ENCODE results near the gene MXD3.

MXD3 gene

DNA sequence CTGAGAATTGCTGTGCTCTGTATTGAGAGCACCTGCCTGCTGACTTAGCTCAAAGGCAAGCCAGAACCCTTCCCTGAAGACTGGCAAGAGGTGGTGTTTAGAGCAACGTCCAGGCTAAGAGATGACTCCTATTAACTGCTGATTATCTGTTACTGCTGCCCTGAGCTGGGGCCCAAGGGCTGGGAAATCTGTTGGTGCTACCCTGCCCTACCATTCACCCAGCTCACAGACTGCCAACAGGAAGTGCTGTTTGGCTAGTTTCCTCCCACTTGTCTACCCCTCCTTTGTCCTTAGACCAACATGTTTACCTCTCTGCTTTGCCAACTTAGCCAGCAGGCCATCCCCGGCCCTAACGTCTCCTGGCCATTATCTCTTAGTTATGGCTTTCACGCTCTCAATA lies 15.1 kb downstream of the MXD3 start:
- DNase-seq (ENCODE audit: low read depth): no peak
- no peak overlapping the region for H3K4me3 ChIP-seq (ENCODE audit: low read depth, low read length)
- TF ChIP-seq, protein P1, sequence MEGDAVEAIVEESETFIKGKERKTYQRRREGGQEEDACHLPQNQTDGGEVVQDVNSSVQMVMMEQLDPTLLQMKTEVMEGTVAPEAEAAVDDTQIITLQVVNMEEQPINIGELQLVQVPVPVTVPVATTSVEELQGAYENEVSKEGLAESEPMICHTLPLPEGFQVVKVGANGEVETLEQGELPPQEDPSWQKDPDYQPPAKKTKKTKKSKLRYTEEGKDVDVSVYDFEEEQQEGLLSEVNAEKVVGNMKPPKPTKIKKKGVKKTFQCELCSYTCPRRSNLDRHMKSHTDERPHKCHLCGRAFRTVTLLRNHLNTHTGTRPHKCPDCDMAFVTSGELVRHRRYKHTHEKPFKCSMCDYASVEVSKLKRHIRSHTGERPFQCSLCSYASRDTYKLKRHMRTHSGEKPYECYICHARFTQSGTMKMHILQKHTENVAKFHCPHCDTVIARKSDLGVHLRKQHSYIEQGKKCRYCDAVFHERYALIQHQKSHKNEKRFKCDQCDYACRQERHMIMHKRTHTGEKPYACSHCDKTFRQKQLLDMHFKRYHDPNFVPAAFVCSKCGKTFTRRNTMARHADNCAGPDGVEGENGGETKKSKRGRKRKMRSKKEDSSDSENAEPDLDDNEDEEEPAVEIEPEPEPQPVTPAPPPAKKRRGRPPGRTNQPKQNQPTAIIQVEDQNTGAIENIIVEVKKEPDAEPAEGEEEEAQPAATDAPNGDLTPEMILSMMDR (IDR thresholded peaks at IDR 0.05; ENCODE audit: low read depth, low read length, missing control alignments): no peak

DNA sequence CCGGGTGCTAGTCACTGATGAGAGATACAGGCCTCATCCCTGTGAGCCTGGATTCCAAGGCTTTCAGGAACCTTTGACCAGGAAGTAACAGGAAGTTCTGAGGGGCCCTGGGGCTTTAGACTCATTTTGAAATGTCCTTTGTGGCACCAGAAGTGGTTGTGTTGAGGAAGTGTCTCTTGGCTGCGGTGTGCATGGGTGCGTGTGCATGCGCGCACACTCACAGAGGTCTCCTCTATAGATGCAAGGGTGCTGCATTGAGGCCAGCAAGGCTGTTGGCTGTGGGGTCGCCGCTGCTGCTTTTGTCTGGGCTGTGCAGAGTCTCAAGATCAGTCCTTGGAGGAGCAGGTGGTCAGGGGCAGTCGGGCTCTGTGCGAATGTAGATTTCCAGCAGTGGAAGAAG lies 15.8 kb downstream of the MXD3 start:
- no peak overlapping the region for H3K4me3 ChIP-seq (ENCODE audit: low read depth, low read length)
- DNase-seq (ENCODE audit: low read depth): no peak
- TF ChIP-seq, protein P1 (IDR thresholded peaks at IDR 0.05; ENCODE audit: low read depth, low read length, missing control alignments): no peak

DNA sequence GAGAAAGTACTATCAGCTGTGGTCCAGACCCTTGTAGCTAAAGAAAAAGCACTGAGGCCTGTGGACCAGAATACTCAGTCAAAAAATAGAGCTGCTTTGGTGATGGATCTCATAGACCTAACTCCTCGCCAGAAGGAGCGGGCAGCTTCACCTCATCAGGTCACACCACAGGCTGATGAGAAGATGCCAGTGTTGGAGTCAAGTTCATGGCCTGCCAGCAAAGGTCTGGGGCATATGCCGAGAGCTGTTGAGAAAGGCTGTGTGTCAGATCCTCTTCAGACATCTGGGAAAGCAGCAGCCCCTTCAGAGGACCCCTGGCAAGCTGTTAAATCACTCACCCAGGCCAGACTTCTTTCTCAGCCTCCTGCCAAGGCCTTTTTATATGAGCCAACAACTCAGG lies 17.1 kb downstream of the MXD3 start:
- TF ChIP-seq, protein P1 (IDR thresholded peaks at IDR 0.05; ENCODE audit: low read depth, low read length, missing control alignments): no peak
- no peak for DNase-seq (ENCODE audit: low read depth)
- H3K4me3 ChIP-seq (ENCODE audit: low read depth, low read length): no peak overlapping the region

GRCh38 chr5:177293819-177294581 lies 17.7 kb downstream of the MXD3 start:
- H3K4me3 ChIP-seq (ENCODE audit: low read depth, low read length): no peak overlapping the region
- TF ChIP-seq, protein P1 (IDR thresholded peaks at IDR 0.05; ENCODE audit: low read depth, low read length, missing control alignments): no peak
- no peak for DNase-seq (ENCODE audit: low read depth)

DNA sequence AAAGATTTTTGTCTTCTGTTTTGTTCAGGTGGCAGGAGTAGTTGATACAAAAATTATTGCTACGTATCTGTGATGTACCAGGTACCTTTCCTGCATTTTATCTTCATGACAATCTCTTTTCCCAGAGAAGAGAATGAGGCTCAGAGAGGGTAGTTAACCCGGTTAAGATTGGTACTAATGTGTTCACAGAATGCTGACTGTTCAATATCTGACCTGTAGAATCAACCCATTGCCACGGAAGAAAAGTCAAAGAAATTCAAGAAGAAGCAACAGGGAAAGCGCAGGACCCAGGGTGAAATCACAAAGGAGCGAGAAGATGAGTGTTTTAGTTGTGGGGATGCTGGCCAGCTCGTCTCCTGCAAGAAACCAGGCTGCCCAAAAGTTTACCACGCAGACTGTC lies 20.0 kb downstream of the MXD3 start:
- DNase-seq (ENCODE audit: low read depth): no peak
- no peak overlapping the region for H3K4me3 ChIP-seq (ENCODE audit: low read depth, low read length)
- TF ChIP-seq, protein P1 (IDR thresholded peaks at IDR 0.05; ENCODE audit: low read depth, low read length, missing control alignments): no peak

GRCh38 chr5:177290816-177291596 lies 20.7 kb downstream of the MXD3 start:
- no peak overlapping the region for H3K4me3 ChIP-seq (ENCODE audit: low read depth, low read length)
- no peak for DNase-seq (ENCODE audit: low read depth)
- TF ChIP-seq, protein P1 (IDR thresholded peaks at IDR 0.05; ENCODE audit: low read depth, low read length, missing control alignments): no peak
